ENCODE results near the gene SMIM43.

DNA sequence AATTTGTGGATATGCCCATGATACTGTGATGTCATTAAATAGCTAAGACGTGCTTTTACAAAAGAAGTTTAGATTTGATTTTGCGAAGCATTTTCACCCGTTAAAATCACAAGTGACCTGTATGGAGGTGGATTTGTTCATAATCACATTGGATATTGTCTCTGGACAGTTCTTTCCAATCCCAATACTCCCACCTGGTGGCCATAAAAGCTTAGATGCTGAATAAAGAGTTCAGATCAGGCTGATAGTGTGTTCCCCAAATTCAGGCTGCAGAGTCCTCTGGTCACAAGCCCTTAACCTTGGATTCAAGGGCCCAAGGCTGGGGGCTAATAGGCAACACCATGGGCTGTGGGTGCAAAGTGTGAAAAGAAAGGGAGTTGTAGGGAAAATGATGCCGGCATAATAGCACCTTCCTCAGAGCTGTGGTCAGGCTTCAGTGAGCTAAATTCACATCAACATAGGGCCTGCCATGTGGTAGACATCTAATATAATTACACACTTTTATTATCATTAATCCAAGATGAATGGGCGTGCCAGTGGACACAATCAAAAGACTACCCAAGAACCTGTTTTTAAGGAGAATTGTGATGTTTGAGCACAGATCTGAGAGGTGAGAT, 28.1 kb downstream of the SMIM43 start:
- TF ChIP-seq, protein P1, sequence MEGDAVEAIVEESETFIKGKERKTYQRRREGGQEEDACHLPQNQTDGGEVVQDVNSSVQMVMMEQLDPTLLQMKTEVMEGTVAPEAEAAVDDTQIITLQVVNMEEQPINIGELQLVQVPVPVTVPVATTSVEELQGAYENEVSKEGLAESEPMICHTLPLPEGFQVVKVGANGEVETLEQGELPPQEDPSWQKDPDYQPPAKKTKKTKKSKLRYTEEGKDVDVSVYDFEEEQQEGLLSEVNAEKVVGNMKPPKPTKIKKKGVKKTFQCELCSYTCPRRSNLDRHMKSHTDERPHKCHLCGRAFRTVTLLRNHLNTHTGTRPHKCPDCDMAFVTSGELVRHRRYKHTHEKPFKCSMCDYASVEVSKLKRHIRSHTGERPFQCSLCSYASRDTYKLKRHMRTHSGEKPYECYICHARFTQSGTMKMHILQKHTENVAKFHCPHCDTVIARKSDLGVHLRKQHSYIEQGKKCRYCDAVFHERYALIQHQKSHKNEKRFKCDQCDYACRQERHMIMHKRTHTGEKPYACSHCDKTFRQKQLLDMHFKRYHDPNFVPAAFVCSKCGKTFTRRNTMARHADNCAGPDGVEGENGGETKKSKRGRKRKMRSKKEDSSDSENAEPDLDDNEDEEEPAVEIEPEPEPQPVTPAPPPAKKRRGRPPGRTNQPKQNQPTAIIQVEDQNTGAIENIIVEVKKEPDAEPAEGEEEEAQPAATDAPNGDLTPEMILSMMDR (conservative IDR thresholded peaks at IDR 0.05; ENCODE audit: low read depth, low read length) = peak; percentile 69
- TF ChIP-seq EZH2 (IDR thresholded peaks at IDR 0.05; ENCODE audit: borderline replicate concordance, low read depth, low read length, poor library complexity, severe bottlenecking) = no peak

All from A673 (cell line).